ENCODE results near the gene EVA1B.

GRCh38 chr1:36359911-36360550 is 36.6 kb upstream of the EVA1B start:
- no peak for TF ChIP-seq CTCF (CRISPR knock-in tag; IDR thresholded peaks at IDR 0.05)
- TF ChIP-seq, protein P1, sequence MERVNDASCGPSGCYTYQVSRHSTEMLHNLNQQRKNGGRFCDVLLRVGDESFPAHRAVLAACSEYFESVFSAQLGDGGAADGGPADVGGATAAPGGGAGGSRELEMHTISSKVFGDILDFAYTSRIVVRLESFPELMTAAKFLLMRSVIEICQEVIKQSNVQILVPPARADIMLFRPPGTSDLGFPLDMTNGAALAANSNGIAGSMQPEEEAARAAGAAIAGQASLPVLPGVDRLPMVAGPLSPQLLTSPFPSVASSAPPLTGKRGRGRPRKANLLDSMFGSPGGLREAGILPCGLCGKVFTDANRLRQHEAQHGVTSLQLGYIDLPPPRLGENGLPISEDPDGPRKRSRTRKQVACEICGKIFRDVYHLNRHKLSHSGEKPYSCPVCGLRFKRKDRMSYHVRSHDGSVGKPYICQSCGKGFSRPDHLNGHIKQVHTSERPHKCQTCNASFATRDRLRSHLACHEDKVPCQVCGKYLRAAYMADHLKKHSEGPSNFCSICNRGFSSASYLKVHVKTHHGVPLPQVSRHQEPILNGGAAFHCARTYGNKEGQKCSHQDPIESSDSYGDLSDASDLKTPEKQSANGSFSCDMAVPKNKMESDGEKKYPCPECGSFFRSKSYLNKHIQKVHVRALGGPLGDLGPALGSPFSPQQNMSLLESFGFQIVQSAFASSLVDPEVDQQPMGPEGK (CRISPR knock-in tag; IDR thresholded peaks at IDR 0.05) = no peak
- TF ChIP-seq POLR2A (IDR thresholded peaks at IDR 0.05; ENCODE audit: insufficient read depth in 1 of 2, low read depth in 2 of 2, low read length in 2 of 2) = no peak
- TF ChIP-seq FOXJ3 (CRISPR knock-in tag; IDR thresholded peaks at IDR 0.05; ENCODE audit: borderline replicate concordance) = no peak
